Keratinocyte (primary cell): ENCODE results near the gene RALGPS1.

ENCODE experiments used
- CTCF ChIP-seq, 3 experiments: IDR thresholded peaks in 1 of 3; conservative IDR thresholded peaks in 1 of 3; optimal IDR thresholded peaks in 1 of 3; 2 replicates in 2 of 3; 3 replicates in 1 of 3; pipeline versions ENCODE3 to v1.5.1; 2011; ENCODE audit warnings: low read length in 3 of 3, mild to moderate bottlenecking in 3 of 3, moderate library complexity in 2 of 3, control low read depth in 1 of 3, inconsistent platforms in 1 of 3; ENCODE audit not compliant: insufficient read depth in 2 of 3; ENCODE audit errors: extremely low read depth in 1 of 3
- EZH2 ChIP-seq: IDR thresholded peaks from one replicate; pipeline ENCODE4 v1.6.1; 2012; ENCODE audit warnings: inconsistent platforms, mild to moderate bottlenecking, low read length, moderate library complexity

- TF ChIP-seq CTCF (optimal IDR thresholded peaks at IDR 0.05 in 1 of 3, IDR thresholded peaks at IDR 0.05 in 1 of 3, conservative IDR thresholded peaks at IDR 0.05 in 1 of 3; ENCODE audit: extremely low read depth in 1 of 3, insufficient read depth in 2 of 3, low read length in 3 of 3) (no peak), EZH2 (no peak)
Observed at GRCh38 chr9:127140842-127141675, 226.5 kb downstream of the RALGPS1 start.
